Loucy (cell line): ENCODE data around the gene HRH3.

Experiments used
- CTCF ChIP-seq: fragments of 200-600 bp; sonication (generic); conservative IDR thresholded peaks from 2 replicates; pipeline ENCODE4 v1.5.1; 2014; ENCODE audit warnings: mild to moderate bottlenecking, antibody characterized with exemption, low read length
- EZH2phosphoT487 ChIP-seq: fragments of 200-600 bp; IDR thresholded peaks from 2 replicates; pipeline ENCODE4 v1.6.1; 2018; ENCODE audit warnings: antibody characterized with exemption, mild to moderate bottlenecking, moderate library complexity, borderline replicate concordance

DNA sequence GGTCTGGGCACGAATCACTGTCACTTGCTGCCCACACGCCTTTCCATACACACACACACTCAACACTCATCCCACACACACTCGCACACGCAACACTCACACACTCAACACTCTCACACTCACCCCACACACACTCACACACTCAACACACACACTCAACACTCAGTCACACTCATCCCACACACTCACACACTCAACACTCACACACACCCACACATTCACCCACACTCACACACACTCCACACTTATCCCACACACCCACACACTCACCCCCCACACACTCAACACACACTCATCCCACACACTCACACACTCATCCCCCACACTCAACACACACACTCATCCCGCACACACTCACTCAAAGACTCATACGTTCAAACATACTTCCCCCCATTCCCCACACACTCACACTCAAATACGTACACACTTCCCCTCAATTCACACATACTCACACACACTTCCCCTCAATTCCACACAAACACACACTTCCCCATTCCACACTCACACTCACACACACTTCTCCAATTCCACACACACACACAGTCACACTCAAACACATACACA lies 9.0 kb upstream of the HRH3 start:
- TF ChIP-seq EZH2phosphoT487 = no peak
- no peak for TF ChIP-seq CTCF
